Thyroid gland (tissue), 4 donors: ENCODE measurements around the gene ITIH1. TPM values are rescaled to one million over a fixed set of nuclear protein-coding genes. Genes with fewer than 3 reads are reported as not detected.

Experiments
- DNase-seq, 2 donors: peaks; one replicate each; pipeline ENCODE4 v3.0.0-alpha.2; 2019
- H3K27ac ChIP-seq, 3 donors: fragments of 200-600 bp; sonication (generic); 1 replicate in 2 of 3; 2 replicates in 1 of 3; pipeline ENCODE4 v1.5.1; 2016 to 2019; ENCODE audit warnings: mild to moderate bottlenecking in 1 of 3, moderate library complexity in 1 of 3
- H3K27me3 ChIP-seq: fragments of 200-600 bp; sonication (generic); one replicate; pipeline ENCODE4 v1.5.1; 2019
- H3K36me3 ChIP-seq, 2 donors: fragments of 200-600 bp; sonication (generic); one replicate each; pipeline ENCODE4 v1.5.1; 2016 to 2019
- H3K4me1 ChIP-seq, 2 donors: fragments of 200-600 bp; sonication (generic); one replicate each; pipeline ENCODE4 v1.5.1; 2017 to 2019
- H3K4me3 ChIP-seq, 3 donors: fragments of 200-600 bp; sonication (generic); replicated peaks in 1 of 3; 1 replicate in 2 of 3; 2 replicates in 1 of 3; pipeline ENCODE4 v1.5.1; 2016; ENCODE audit warnings: mild to moderate bottlenecking in 1 of 3
- H3K9me3 ChIP-seq: fragments of 200-600 bp; sonication (generic); one replicate; pipeline ENCODE4 v1.5.1; 2017
- POLR2A ChIP-seq, 2 donors: fragments of 450-650 bp; IDR thresholded peaks; one replicate each; pipeline ENCODE4 v1.6.1; 2017; ENCODE audit warnings: antibody characterized with exemption in 2 of 2, mild to moderate bottlenecking in 2 of 2, moderate library complexity in 1 of 2
- WGBS, 2 donors: methylation state at CpG; one replicate each; pipeline ENCODE4 v1.1.5; 2017; 5-methylcytosine and 5-hydroxymethylcytosine counted together
- intact Hi-C: fragments of 100-400 bp; cut with DNase I; formaldehyde crosslinking; loops from one replicate; pipeline ENCODE4 v1.15.1; 2023
- total RNA-seq, 4 donors: library from RNA; depleted of rRNA; stranded (reverse); fragments of >200 nt; gene quantifications; one replicate each; pipeline ENCODE4 v1.2.3, GENCODE V29; 2016
- TF ChIP-seq, protein P1 (sequence below), 6 experiments: fragments of 200-600 bp in 3 of 6; fragments of 450-650 bp in 3 of 6; sonication (generic) in 3 of 6; IDR thresholded peaks; one replicate each; pipeline ENCODE4 v1.5.1; 2016 to 2019; ENCODE audit warnings: antibody characterized with exemption in 6 of 6, mild to moderate bottlenecking in 2 of 6, inconsistent platforms in 1 of 6, moderate library complexity in 1 of 6

Gene ITIH1
- total RNA-seq, 4 donors from 2014 or later = not detected

- H3K27ac ChIP-seq = no peak overlapping the region
- intact Hi-C loops = no loop called here
- 71 to 77% methylated on average over 3 to 4 of the region's 4 CpGs for WGBS, 2 donors
- H3K36me3 ChIP-seq = no peaks in the 10 kb centered on the region
- H3K27me3 ChIP-seq = no peaks in the 10 kb centered on the region
- H3K9me3 ChIP-seq = no peaks in the 10 kb centered on the region
- TF ChIP-seq POLR2A (IDR thresholded peaks at IDR 0.05) = no peak
- TF ChIP-seq, protein P1, sequence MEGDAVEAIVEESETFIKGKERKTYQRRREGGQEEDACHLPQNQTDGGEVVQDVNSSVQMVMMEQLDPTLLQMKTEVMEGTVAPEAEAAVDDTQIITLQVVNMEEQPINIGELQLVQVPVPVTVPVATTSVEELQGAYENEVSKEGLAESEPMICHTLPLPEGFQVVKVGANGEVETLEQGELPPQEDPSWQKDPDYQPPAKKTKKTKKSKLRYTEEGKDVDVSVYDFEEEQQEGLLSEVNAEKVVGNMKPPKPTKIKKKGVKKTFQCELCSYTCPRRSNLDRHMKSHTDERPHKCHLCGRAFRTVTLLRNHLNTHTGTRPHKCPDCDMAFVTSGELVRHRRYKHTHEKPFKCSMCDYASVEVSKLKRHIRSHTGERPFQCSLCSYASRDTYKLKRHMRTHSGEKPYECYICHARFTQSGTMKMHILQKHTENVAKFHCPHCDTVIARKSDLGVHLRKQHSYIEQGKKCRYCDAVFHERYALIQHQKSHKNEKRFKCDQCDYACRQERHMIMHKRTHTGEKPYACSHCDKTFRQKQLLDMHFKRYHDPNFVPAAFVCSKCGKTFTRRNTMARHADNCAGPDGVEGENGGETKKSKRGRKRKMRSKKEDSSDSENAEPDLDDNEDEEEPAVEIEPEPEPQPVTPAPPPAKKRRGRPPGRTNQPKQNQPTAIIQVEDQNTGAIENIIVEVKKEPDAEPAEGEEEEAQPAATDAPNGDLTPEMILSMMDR (IDR thresholded peaks at IDR 0.05) = no peak
- H3K4me1 ChIP-seq = peaks cover 0 to 5% of the 10 kb centered on the region in 2 donors
- H3K4me3 ChIP-seq = no peak overlapping the region
- no peak for DNase-seq
Observed at GRCh38 chr3:52791928-52792327, 14.5 kb downstream of the ITIH1 start.

DNA sequence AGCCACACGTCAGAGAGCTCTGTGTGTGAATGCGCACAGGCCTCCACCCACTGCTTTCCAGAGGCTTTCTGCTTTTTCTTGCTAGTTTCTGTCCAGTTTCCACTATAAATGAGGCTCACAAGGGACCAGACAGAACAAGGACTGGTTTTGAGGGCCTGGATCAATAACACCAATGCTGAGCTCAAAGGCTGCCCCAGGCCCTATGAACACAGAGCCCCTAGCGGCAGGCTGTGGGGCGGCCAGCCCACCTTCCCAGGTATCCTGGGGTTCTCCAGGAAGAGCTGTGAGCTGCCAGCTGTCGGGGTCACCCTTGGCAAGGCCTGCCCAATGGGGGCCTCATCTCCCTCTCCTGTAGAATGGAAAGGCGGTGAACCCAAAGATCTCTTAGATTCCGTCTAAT, 15.0 kb downstream of the ITIH1 start:
- WGBS, 2 donors = 84 to 92% methylated on average over 2 to 7 of the region's 7 CpGs
- no peaks in the 10 kb centered on the region for H3K9me3 ChIP-seq
- H3K36me3 ChIP-seq = no peaks in the 10 kb centered on the region
- H3K4me1 ChIP-seq = peaks cover 0 to 5% of the 10 kb centered on the region in 2 donors
- intact Hi-C loops = no loop called here
- no peaks in the 10 kb centered on the region for H3K27me3 ChIP-seq
- DNase-seq = no peak
- H3K4me3 ChIP-seq = no peak overlapping the region
- H3K27ac ChIP-seq = no peak overlapping the region
- TF ChIP-seq, protein P1 (IDR thresholded peaks at IDR 0.05) = no peak
- no peak for TF ChIP-seq POLR2A (IDR thresholded peaks at IDR 0.05)

- intact Hi-C loops = no loop called here
- WGBS, 2 donors = 77 to 86% methylated on average over 18 of the region's 18 CpGs
- Histone ChIP-seq H3K4me3 (no peak overlapping the region), H3K36me3 (no peaks in the 10 kb centered on the region), H3K9me3 (no peaks in the 10 kb centered on the region), H3K27me3 (no peaks in the 10 kb centered on the region), H3K27ac (no peak overlapping the region), H3K4me1 (peaks cover 0 to 5% of the 10 kb centered on the region in 2 donors)
- DNase-seq = no peak
- TF ChIP-seq POLR2A (IDR thresholded peaks at IDR 0.05) = no peak
- TF ChIP-seq, protein P1 (IDR thresholded peaks at IDR 0.05) = no peak
Observed at GRCh38 chr3:52792961-52793695, 15.7 kb downstream of the ITIH1 start.

GRCh38 chr3:52793702-52794611, 16.6 kb downstream of the ITIH1 start:
- intact Hi-C loops = no loop called here
- no peak for DNase-seq
- no peak for TF ChIP-seq POLR2A (IDR thresholded peaks at IDR 0.05)
- TF ChIP-seq, protein P1 (IDR thresholded peaks at IDR 0.05) = no peak
- Histone ChIP-seq H3K27ac (no peak overlapping the region), H3K9me3 (no peaks in the 10 kb centered on the region), H3K27me3 (no peaks in the 10 kb centered on the region), H3K4me1 (peaks cover 0 to 5% of the 10 kb centered on the region in 2 donors), H3K4me3 (no peak overlapping the region), H3K36me3 (no peaks in the 10 kb centered on the region)
- 79 to 80% methylated on average over 8 to 9 of the region's 9 CpGs for WGBS, 2 donors
